ENCODE results near the gene YTHDF2. TPM values are rescaled to one million over a fixed set of nuclear protein-coding genes. Genes with fewer than 3 reads are reported as not detected.
A peak's percentile ranks its signal among the peaks of the same experiment; 100 is the strongest.

YTHDF2 gene
- total RNA-seq, 1 experiment from 2014 or later, result 200 TPM

GRCh38 chr1:28815533-28816185, 78.9 kb downstream of the YTHDF2 start:
- no peak overlapping the region for H4K91ac ChIP-seq (ENCODE audit: insufficient read length, low read depth, low read length)
- Mint-ChIP-seq H3K9me3 (peaks cover 2 to 10% of the 10 kb centered on the region in 2 experiments; a peak in 3 of 5 replicates), H3K27me3 (ENCODE audit: low read depth) (peaks cover 45% of the 10 kb centered on the region), H3K27ac (no peak overlapping the region), H3K4me1 (peaks cover 14 to 34% of the 10 kb centered on the region in 2 experiments), H3K4me3 (no peak overlapping the region; a peak in 1 of 5 replicates), H3K36me3 (ENCODE audit: insufficient read depth in 1 of 3, low read depth in 3 of 3) (peaks cover 0 to 8% (median 5%) of the 10 kb centered on the region in 3 experiments; a peak in 3 of 7 replicates)
- H3K9me3 ChIP-seq (ENCODE audit: control insufficient read depth, low read depth, low read length), result no peaks in the 10 kb centered on the region
- H4K5ac ChIP-seq (ENCODE audit: insufficient read length, low read depth, low read length), result no peak overlapping the region
- no peak overlapping the region for H2BK5ac ChIP-seq (ENCODE audit: insufficient read length, low read length)
- no peak overlapping the region for H3K56ac ChIP-seq (ENCODE audit: insufficient read length, low read depth, low read length)
- no peaks in the 10 kb centered on the region for H3K23me2 ChIP-seq (ENCODE audit: insufficient read length, low read depth, low read length, poor library complexity, severe bottlenecking)
- no peak overlapping the region for H3K9ac ChIP-seq (ENCODE audit: extremely low read depth, insufficient read length, low read length)
- DNase-seq, result no peak
- TF ChIP-seq CTCF (conservative IDR thresholded peaks at IDR 0.05), result no peak
- H2AK5ac ChIP-seq (ENCODE audit: insufficient read length, low read length), result no peak overlapping the region
- no peak overlapping the region for H3K4me2 ChIP-seq (ENCODE audit: insufficient read depth, insufficient read length, low read length)
- H3K18ac ChIP-seq (ENCODE audit: insufficient read length, low read depth, low read length), result no peak overlapping the region
- H3K79me2 ChIP-seq (ENCODE audit: insufficient read depth, low read length), result no peaks in the 10 kb centered on the region
- H3K27ac ChIP-seq (ENCODE audit: insufficient read length, low read depth, low read length), result no peak overlapping the region
- no peak overlapping the region for H4K8ac ChIP-seq (replicated peaks; ENCODE audit: insufficient read length, low read depth, low read length)
- no peak overlapping the region for H2BK120ac ChIP-seq (ENCODE audit: low read depth, low read length, poor library complexity, severe bottlenecking)
- no peak overlapping the region for H2AFZ ChIP-seq (ENCODE audit: low read length)
- no peak overlapping the region for H3K23ac ChIP-seq (ENCODE audit: insufficient read length, low read depth, low read length)
- H3K4me1 ChIP-seq (ENCODE audit: insufficient read depth, low read length), result no peaks in the 10 kb centered on the region
- H3K4ac ChIP-seq (ENCODE audit: low read depth, low read length), result no peak overlapping the region
- no peaks in the 10 kb centered on the region for H4K20me1 ChIP-seq (ENCODE audit: control insufficient read depth, insufficient read depth, insufficient read length)
- no peak overlapping the region for H3T11ph ChIP-seq (ENCODE audit: low read length)
- H3K79me1 ChIP-seq (ENCODE audit: insufficient read depth, low read depth, low read length, poor library complexity, severe bottlenecking), result no peaks in the 10 kb centered on the region
- H2BK15ac ChIP-seq (ENCODE audit: low read depth, low read length), result no peak overlapping the region
- H2BK12ac ChIP-seq (ENCODE audit: insufficient read length, low read depth, low read length), result no peak overlapping the region
- no peak overlapping the region for H2BK20ac ChIP-seq (ENCODE audit: low read depth, low read length, poor library complexity, severe bottlenecking)
- no CpG with 5 or more reads among the region's 12 CpGs for WGBS (ENCODE audit: extremely low coverage, insufficient read length, low lambda C conversion rate)
- 0 out of 2 replicates have a peak overlapping the region, but pooled peaks have one; percentile 22 for H3K14ac ChIP-seq (ENCODE audit: insufficient read depth, low read length)
- H3K27me3 ChIP-seq (ENCODE audit: insufficient read depth, low read length), result peaks cover 23% of the 10 kb centered on the region

All from H9 (cell line).